Osteocyte (in vitro differentiated cells): ENCODE measurements around the gene LTV1. TPM values are rescaled to one million over a fixed set of nuclear protein-coding genes. Genes with fewer than 3 reads are reported as not detected.
A peak's percentile ranks its signal among the peaks of the same experiment; 100 is the strongest.
"Not testable (repeated sequence)": the region's sequence is repeated elsewhere in the genome, so short reads cannot be mapped to it uniquely, and the experiment has no call there.

Source experiments
- DNase-seq: peaks from one replicate; pipeline ENCODE4 v3.0.0; 2021; ENCODE audit warnings: mixed read lengths; ENCODE audit not compliant: unreplicated experiment; ENCODE audit errors: extremely low spot score
- H3K27ac Mint-ChIP-seq: one replicate; pipeline ENCODE4 v1.8.0; 2021; ENCODE audit warnings: mild to moderate bottlenecking, mixed read lengths; ENCODE audit not compliant: unreplicated experiment
- H3K27me3 Mint-ChIP-seq: one replicate; pipeline ENCODE4 v1.8.0; 2021; ENCODE audit warnings: mixed read lengths; ENCODE audit not compliant: unreplicated experiment
- H3K36me3 Mint-ChIP-seq: one replicate; pipeline ENCODE4 v1.8.0; 2021; ENCODE audit warnings: mixed read lengths; ENCODE audit not compliant: unreplicated experiment
- H3K4me1 Mint-ChIP-seq: one replicate; pipeline ENCODE4 v1.8.0; 2021; ENCODE audit warnings: mixed read lengths; ENCODE audit not compliant: unreplicated experiment
- H3K4me3 Mint-ChIP-seq: one replicate; pipeline ENCODE4 v1.8.0; 2021; ENCODE audit warnings: mild to moderate bottlenecking, moderate library complexity, mixed read lengths; ENCODE audit not compliant: unreplicated experiment
- H3K9me3 Mint-ChIP-seq: one replicate; pipeline ENCODE4 v1.8.0; 2021; ENCODE audit warnings: mixed read lengths; ENCODE audit not compliant: unreplicated experiment
- long read RNA-seq: library from polyadenylated mRNA; unstranded; transcript quantifications from one replicate; pipeline ENCODE4 v2.0.0, GENCODE V29; 2021
- total RNA-seq: library from RNA; stranded (reverse); gene quantifications from 2 replicates; pipeline ENCODE4 v1.2.1, GENCODE V29; 2021
- TF ChIP-seq, protein P1 (sequence below): fragments of 200-600 bp; sonication (generic); IDR thresholded peaks from 2 replicates; pipeline ENCODE4 v1.5.0; 2021; ENCODE audit warnings: antibody characterized with exemption, mild to moderate bottlenecking, moderate library complexity

The LTV1 gene, protein sequence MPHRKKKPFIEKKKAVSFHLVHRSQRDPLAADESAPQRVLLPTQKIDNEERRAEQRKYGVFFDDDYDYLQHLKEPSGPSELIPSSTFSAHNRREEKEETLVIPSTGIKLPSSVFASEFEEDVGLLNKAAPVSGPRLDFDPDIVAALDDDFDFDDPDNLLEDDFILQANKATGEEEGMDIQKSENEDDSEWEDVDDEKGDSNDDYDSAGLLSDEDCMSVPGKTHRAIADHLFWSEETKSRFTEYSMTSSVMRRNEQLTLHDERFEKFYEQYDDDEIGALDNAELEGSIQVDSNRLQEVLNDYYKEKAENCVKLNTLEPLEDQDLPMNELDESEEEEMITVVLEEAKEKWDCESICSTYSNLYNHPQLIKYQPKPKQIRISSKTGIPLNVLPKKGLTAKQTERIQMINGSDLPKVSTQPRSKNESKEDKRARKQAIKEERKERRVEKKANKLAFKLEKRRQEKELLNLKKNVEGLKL
- total RNA-seq, result 20.3 and 22.1 TPM in 2 replicates
- long read RNA-seq, transcript LTV1-201 (11 exons, 1,847 nt), result major isoform, 127 of 229 reads
- long read RNA-seq, partial matches to known transcripts, result 83 of 229 reads
- long read RNA-seq, other reads (novel, unspliced or antisense), result 19 of 229 reads

DNA sequence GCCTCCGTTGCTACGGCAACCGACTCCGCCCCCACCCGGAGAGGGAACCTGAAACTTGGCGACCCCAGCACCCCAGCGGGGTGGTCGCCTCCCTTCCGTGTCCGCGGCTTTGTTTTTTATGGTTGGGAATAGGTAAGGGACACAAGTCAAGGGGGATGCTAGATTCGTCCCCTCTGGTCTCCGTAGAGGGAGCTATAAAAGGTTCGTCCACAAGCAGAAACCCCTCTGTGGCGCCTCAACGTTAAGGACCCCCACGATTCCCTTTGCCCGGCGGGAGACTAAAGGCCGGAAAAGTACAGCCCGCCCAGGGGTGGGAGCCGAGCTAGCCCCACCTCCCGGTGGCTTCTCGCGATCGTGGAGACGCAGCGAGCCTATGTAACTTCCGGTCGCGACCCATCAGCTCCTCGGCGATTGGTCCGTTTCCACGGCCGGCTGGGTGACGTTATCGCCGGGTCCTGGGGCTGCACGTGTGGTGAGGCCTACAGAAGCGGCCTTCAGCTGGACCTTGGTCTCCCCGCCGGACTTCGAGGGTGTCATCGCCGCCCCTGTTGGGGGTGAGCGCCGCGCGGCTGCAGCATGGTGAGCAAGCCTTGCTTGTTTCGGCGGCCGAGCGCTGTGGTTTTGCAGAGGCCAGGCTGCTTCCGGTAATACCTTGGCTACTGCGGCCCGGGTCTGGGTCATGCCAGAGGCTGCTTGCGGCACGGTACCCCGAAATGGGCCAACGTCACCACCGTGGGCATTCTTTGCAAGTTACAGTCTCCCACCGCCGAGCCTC lies at the start of gene LTV1:
Gene LTV1 (plus strand): TSS at position 437 of the 775 bp plus-strand sequence. CDS start 140 bp downstream, at position 577.
- DNase-seq, result peak; percentile 98
- Mint-ChIP-seq H3K4me1 (peaks cover 17% of the 10 kb centered on the region), H3K27me3 (no peaks in the 10 kb centered on the region)

GRCh38 chr6:143796551-143796950 lies 46.6 kb upstream of the LTV1 start:
- Mint-ChIP-seq H3K36me3 (peaks cover 77% of the 10 kb centered on the region), H3K9me3 (peaks cover 15% of the 10 kb centered on the region)
- H3K4me3 Mint-ChIP-seq, DNase-seq, H3K4me1 Mint-ChIP-seq, H3K27me3 Mint-ChIP-seq, H3K27ac Mint-ChIP-seq: not testable (repeated sequence)

More for the DNA sequence above, at the start of gene LTV1:
- H3K36me3 Mint-ChIP-seq, result peaks cover 15% of the 10 kb centered on the region
- peak within 1 kb of the TSS; percentile 91 for H3K4me3 Mint-ChIP-seq
- no peaks in the 10 kb centered on the region for H3K9me3 Mint-ChIP-seq
- TF ChIP-seq, protein P1, sequence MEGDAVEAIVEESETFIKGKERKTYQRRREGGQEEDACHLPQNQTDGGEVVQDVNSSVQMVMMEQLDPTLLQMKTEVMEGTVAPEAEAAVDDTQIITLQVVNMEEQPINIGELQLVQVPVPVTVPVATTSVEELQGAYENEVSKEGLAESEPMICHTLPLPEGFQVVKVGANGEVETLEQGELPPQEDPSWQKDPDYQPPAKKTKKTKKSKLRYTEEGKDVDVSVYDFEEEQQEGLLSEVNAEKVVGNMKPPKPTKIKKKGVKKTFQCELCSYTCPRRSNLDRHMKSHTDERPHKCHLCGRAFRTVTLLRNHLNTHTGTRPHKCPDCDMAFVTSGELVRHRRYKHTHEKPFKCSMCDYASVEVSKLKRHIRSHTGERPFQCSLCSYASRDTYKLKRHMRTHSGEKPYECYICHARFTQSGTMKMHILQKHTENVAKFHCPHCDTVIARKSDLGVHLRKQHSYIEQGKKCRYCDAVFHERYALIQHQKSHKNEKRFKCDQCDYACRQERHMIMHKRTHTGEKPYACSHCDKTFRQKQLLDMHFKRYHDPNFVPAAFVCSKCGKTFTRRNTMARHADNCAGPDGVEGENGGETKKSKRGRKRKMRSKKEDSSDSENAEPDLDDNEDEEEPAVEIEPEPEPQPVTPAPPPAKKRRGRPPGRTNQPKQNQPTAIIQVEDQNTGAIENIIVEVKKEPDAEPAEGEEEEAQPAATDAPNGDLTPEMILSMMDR, result no peak
- H3K27ac Mint-ChIP-seq, result peak within 1 kb of the TSS; percentile 99

DNA sequence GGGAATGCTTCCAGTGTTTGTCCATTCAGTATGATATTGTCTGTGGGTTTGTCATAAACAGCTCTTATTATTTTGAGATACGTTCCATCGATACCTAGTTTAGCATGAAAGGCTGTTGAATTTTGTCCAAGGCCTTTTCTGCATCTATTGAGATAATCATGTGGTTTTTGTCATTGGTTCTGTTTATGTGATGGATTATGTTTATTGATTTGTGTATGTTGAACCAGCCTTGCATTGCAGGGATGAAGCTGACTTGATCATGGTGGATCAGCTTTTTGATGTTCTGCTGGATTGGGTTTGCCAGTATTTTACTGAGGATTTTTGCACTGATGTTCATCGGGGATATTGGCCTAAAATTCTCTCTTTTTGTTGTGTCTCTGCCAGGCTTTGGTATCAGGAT lies 44.7 kb upstream of the LTV1 start:
- DNase-seq, H3K4me1 Mint-ChIP-seq, H3K27ac Mint-ChIP-seq, H3K27me3 Mint-ChIP-seq, H3K4me3 Mint-ChIP-seq: not testable (repeated sequence)
- Mint-ChIP-seq H3K36me3 (peaks cover 73% of the 10 kb centered on the region), H3K9me3 (peaks cover 15% of the 10 kb centered on the region)

GRCh38 chr6:143802833-143803565 lies 40.1 kb upstream of the LTV1 start:
- no peak overlapping the region for H3K27ac Mint-ChIP-seq

DNA sequence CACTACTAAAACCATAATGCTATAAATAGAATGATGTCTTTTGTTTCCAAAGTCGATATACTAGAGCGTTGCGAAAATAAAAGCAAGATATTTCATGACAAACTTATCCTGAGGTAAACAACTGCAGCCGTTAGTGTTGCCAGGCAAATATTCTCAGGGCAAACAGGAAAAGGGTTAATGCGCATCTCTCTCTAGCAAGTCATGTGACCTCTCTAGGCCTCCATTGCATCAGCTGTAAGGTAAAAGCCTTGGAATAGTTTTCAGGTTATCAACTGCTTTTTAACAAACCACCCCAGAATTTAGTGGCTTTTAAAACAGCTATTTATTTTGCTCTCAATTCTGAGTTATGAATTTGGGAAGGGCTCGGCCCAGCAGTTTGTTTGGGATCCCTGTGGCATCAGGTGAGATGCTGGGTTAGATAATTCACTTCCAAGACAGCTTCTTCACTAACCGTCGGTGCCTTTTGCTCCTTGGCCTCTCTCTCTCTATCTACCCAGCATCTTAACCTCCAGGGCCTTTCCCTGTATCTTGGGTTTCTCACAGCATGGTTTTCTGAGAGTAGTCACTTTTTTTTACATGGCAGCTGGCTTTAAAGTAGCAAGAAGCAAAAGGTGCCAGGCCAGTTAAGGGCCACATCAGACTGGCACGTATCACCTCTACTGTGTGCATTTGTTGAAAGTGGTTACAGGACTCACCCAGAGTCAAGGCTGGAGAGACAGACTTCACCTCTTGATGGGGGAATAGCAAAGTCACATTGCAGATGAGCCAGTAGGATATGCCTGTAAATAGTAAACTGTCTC lies 39.2 kb upstream of the LTV1 start:
- Mint-ChIP-seq H3K27ac (peak overlapping the region; percentile 90), H3K9me3 (peaks cover 14% of the 10 kb centered on the region), H3K36me3 (peaks cover 72% of the 10 kb centered on the region), H3K27me3 (no peaks in the 10 kb centered on the region), H3K4me3 (no peak overlapping the region), H3K4me1 (peaks cover 45% of the 10 kb centered on the region)
- TF ChIP-seq, protein P1, result no peak
- no peak for DNase-seq

More at GRCh38 chr6:143802833-143803565, 40.1 kb upstream of the LTV1 start:
- no peak overlapping the region for H3K4me3 Mint-ChIP-seq
- no peaks in the 10 kb centered on the region for H3K27me3 Mint-ChIP-seq
- H3K4me1 Mint-ChIP-seq, result peaks cover 42% of the 10 kb centered on the region
- peaks cover 15% of the 10 kb centered on the region for H3K9me3 Mint-ChIP-seq
- peaks cover 74% of the 10 kb centered on the region for H3K36me3 Mint-ChIP-seq
- DNase-seq, result no peak
- TF ChIP-seq, protein P1, result no peak
